Endothelial cell (in vitro differentiated cells): Measurements from ENCODE around the gene HRG. TPM values are rescaled to one million over a fixed set of nuclear protein-coding genes. Genes with fewer than 3 reads are reported as not detected.
"Not testable (repeated sequence)": the region's sequence is repeated elsewhere in the genome, so short reads cannot be mapped to it uniquely, and the experiment has no call there.

Source experiments
- DNase-seq: peaks from one replicate; pipeline ENCODE4 v3.0.0; 2021; ENCODE audit warnings: low spot score
- H3K27ac Mint-ChIP-seq: one replicate; pipeline ENCODE4 v1.8.0; 2021; ENCODE audit warnings: mixed read lengths, inconsistent platforms; ENCODE audit not compliant: unreplicated experiment
- H3K27me3 Mint-ChIP-seq: one replicate; pipeline ENCODE4 v1.8.0; 2021; ENCODE audit warnings: mild to moderate bottlenecking, moderate library complexity, mixed read lengths, inconsistent platforms; ENCODE audit not compliant: unreplicated experiment
- H3K36me3 Mint-ChIP-seq: one replicate; pipeline ENCODE4 v1.8.0; 2021; ENCODE audit warnings: mild to moderate bottlenecking, low read depth, mixed read lengths, inconsistent platforms; ENCODE audit not compliant: unreplicated experiment
- H3K4me1 Mint-ChIP-seq: one replicate; pipeline ENCODE4 v1.8.0; 2021; ENCODE audit warnings: mild to moderate bottlenecking, mixed read lengths, inconsistent platforms; ENCODE audit not compliant: unreplicated experiment
- H3K4me3 Mint-ChIP-seq: one replicate; pipeline ENCODE4 v1.8.0; 2021; ENCODE audit warnings: mild to moderate bottlenecking, mixed read lengths, inconsistent platforms; ENCODE audit not compliant: unreplicated experiment
- H3K9me3 Mint-ChIP-seq: one replicate; pipeline ENCODE4 v1.8.0; 2021; ENCODE audit warnings: mixed read lengths, inconsistent platforms; ENCODE audit not compliant: unreplicated experiment
- CTCF ChIP-seq: fragments of 200-600 bp; sonication (generic); IDR thresholded peaks from one replicate; pipeline ENCODE4 v1.5.0; 2021; ENCODE audit warnings: antibody characterized with exemption; ENCODE audit not compliant: unreplicated experiment
- total RNA-seq: library from RNA; stranded (reverse); fragmentation: NEBNext Ultra II Directional; extraction: Animal tissue kit (Norgen Biotek cat#: 25700); gene quantifications from one replicate; pipeline ENCODE4 v1.2.1, GENCODE V29; 2021; ENCODE audit not compliant: unreplicated experiment

The HRG gene
- total RNA-seq, 1 donor from 2014 or later: not detected

GRCh38 chr3:186694288-186695032 lies 28.6 kb downstream of the HRG start:
- H3K4me1 Mint-ChIP-seq: no peaks in the 10 kb centered on the region
- no peak for DNase-seq
- H3K27me3 Mint-ChIP-seq: no peaks in the 10 kb centered on the region
- H3K4me3 Mint-ChIP-seq: no peak overlapping the region
- no peaks in the 10 kb centered on the region for H3K36me3 Mint-ChIP-seq
- H3K27ac Mint-ChIP-seq: no peak overlapping the region
- H3K9me3 Mint-ChIP-seq: no peaks in the 10 kb centered on the region
- TF ChIP-seq CTCF: no peak

GRCh38 chr3:186696522-186696921 lies 30.7 kb downstream of the HRG start:
- no peak for TF ChIP-seq CTCF
- Mint-ChIP-seq H3K27ac (no peak overlapping the region), H3K9me3 (no peaks in the 10 kb centered on the region), H3K27me3 (no peaks in the 10 kb centered on the region), H3K4me1 (no peaks in the 10 kb centered on the region), H3K4me3 (no peak overlapping the region), H3K36me3 (no peaks in the 10 kb centered on the region)
- DNase-seq: no peak

GRCh38 chr3:186697510-186697909 lies 31.7 kb downstream of the HRG start:
- TF ChIP-seq CTCF: no peak
- no peaks in the 10 kb centered on the region for H3K9me3 Mint-ChIP-seq
- H3K27ac Mint-ChIP-seq: no peak overlapping the region
- H3K27me3 Mint-ChIP-seq: no peaks in the 10 kb centered on the region
- no peaks in the 10 kb centered on the region for H3K36me3 Mint-ChIP-seq
- no peak overlapping the region for H3K4me3 Mint-ChIP-seq
- DNase-seq: no peak
- H3K4me1 Mint-ChIP-seq: no peaks in the 10 kb centered on the region

GRCh38 chr3:186700267-186700666 lies 34.5 kb downstream of the HRG start:
- H3K27ac Mint-ChIP-seq: no peak overlapping the region
- no peaks in the 10 kb centered on the region for H3K9me3 Mint-ChIP-seq
- no peak for TF ChIP-seq CTCF
- no peaks in the 10 kb centered on the region for H3K27me3 Mint-ChIP-seq
- DNase-seq: no peak
- no peak overlapping the region for H3K4me3 Mint-ChIP-seq
- no peaks in the 10 kb centered on the region for H3K4me1 Mint-ChIP-seq
- H3K36me3 Mint-ChIP-seq: no peaks in the 10 kb centered on the region

GRCh38 chr3:186702451-186702850 lies 36.6 kb downstream of the HRG start:
- H3K36me3 Mint-ChIP-seq, H3K27me3 Mint-ChIP-seq, H3K9me3 Mint-ChIP-seq, H3K4me1 Mint-ChIP-seq, H3K4me3 Mint-ChIP-seq, H3K27ac Mint-ChIP-seq, DNase-seq: not testable (repeated sequence)
